Nephron (organoid): Measurements from ENCODE around the gene ZNF135.

Source experiments
- H3K27ac Mint-ChIP-seq, 3 experiments: 2 replicates each; pipeline ENCODE4 v1.8.0; 2020; ENCODE audit warnings: mixed read lengths in 3 of 3, mild to moderate bottlenecking in 2 of 3, moderate library complexity in 1 of 3
- H3K27me3 Mint-ChIP-seq: 2 replicates; pipeline ENCODE4 v1.8.0; 2021; ENCODE audit warnings: low read depth, mild to moderate bottlenecking, moderate library complexity, mixed read lengths
- H3K36me3 Mint-ChIP-seq: 2 replicates; pipeline ENCODE4 v1.8.0; 2020; ENCODE audit warnings: low read depth, mixed read lengths
- H3K4me1 Mint-ChIP-seq: 2 replicates; pipeline ENCODE4 v1.8.0; 2020; ENCODE audit warnings: mixed read lengths
- H3K4me3 Mint-ChIP-seq, 3 experiments: 2 replicates each; pipeline ENCODE4 v1.8.0; 2020; ENCODE audit warnings: mild to moderate bottlenecking in 3 of 3, mixed read lengths in 3 of 3, moderate library complexity in 2 of 3
- H3K9me3 Mint-ChIP-seq: 2 replicates; pipeline ENCODE4 v1.8.0; 2020; ENCODE audit warnings: mixed read lengths
- TF ChIP-seq, protein P1 (sequence below), 3 experiments: fragments of 200-600 bp; sonication (generic); IDR thresholded peaks; one replicate each; pipeline ENCODE4 v1.5.0; 2021; ENCODE audit warnings: antibody characterized with exemption in 3 of 3; ENCODE audit not compliant: unreplicated experiment in 3 of 3

The ZNF135 gene

DNA sequence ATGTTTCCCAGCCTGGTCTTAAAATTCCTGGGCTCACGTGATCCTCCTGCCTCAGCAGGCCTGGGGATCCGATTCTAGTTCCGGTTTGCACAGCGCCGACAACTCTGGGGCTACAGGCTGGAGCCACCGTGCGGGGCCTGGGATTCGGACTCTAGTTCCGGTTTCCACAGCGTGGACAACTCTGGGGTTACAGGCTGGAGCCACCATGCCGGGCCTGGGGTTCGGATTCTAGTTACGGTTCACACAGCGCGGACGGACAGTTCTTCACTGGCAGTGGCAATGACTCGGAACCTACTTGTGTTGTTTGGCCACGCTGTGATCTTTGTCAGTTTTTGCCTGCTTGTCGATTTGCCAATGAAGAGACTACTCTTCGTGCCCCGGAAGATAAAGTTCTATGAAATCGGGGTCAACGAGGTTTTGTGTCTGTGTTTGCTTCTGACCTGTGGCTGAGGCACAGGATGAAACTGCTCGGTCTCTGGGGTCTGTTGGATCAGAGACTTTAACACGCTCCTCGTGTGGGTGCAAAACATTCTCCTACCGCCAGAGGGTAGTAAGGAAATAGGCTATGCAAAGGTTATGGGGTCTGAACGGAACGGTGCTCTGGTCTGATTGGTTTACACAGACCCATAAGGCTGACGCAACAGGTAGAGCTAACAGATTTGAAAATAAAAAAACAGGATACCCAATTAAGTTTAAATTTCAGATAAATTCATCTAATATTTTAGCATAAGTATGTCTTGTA lies 37.4 kb upstream of the ZNF135 start:
- Mint-ChIP-seq H3K27ac (no peak overlapping the region), H3K27me3 (peaks cover 6% of the 10 kb centered on the region), H3K4me3 (no peak overlapping the region), H3K9me3 (peaks cover 48% of the 10 kb centered on the region), H3K4me1 (no peaks in the 10 kb centered on the region), H3K36me3 (no peaks in the 10 kb centered on the region)
- TF ChIP-seq, protein P1, sequence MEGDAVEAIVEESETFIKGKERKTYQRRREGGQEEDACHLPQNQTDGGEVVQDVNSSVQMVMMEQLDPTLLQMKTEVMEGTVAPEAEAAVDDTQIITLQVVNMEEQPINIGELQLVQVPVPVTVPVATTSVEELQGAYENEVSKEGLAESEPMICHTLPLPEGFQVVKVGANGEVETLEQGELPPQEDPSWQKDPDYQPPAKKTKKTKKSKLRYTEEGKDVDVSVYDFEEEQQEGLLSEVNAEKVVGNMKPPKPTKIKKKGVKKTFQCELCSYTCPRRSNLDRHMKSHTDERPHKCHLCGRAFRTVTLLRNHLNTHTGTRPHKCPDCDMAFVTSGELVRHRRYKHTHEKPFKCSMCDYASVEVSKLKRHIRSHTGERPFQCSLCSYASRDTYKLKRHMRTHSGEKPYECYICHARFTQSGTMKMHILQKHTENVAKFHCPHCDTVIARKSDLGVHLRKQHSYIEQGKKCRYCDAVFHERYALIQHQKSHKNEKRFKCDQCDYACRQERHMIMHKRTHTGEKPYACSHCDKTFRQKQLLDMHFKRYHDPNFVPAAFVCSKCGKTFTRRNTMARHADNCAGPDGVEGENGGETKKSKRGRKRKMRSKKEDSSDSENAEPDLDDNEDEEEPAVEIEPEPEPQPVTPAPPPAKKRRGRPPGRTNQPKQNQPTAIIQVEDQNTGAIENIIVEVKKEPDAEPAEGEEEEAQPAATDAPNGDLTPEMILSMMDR (IDR thresholded peaks at IDR 0.05; ENCODE audit: unreplicated experiment in 3 of 3): no peak

DNA sequence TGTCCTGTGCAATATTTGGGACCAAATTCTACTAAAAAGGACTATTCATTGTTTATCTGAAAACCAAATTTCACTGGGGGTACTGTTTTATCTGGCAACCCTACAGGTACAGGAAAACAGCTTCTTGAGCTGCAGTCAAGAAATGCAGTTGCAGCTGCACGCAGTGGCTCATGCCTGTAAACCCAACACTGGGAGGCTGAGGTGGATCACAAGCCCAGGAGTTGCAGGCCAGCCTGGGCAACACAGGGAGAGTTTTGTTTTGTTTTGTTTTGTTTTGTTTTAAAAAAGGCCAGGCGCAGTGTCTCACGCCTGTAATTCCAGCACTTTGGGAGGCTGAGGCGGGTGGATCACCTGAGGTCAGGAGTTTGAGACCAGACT lies 36.8 kb upstream of the ZNF135 start:
- Mint-ChIP-seq H3K36me3 (no peaks in the 10 kb centered on the region), H3K27me3 (peaks cover 6% of the 10 kb centered on the region), H3K4me1 (no peaks in the 10 kb centered on the region), H3K27ac (no peak overlapping the region), H3K4me3 (no peak overlapping the region), H3K9me3 (peaks cover 48% of the 10 kb centered on the region)
- TF ChIP-seq, protein P1 (IDR thresholded peaks at IDR 0.05; ENCODE audit: unreplicated experiment in 3 of 3): no peak

DNA sequence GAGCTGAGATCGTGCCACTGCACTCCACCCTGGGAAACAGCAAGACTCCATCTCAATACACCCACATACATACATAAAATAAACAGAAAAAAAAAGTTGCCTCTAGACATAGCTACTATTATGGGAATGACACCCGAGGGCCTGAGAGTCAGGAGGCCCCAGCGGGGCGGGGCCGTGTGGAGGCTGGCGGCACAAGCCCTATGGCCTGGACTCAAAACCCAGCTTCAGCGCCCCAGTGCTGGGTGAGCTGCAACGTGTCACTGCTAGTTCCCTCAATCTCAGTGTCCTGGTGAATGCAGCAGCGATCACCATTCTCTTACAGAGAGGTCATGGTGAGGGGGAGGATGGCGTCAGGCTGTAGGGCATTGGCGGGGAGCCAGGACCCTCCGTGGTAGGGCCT lies 34.4 kb upstream of the ZNF135 start:
- Mint-ChIP-seq H3K9me3 (peaks cover 54% of the 10 kb centered on the region), H3K4me3 (no peak overlapping the region), H3K4me1 (no peaks in the 10 kb centered on the region), H3K27ac (no peak overlapping the region), H3K27me3 (peaks cover 6% of the 10 kb centered on the region), H3K36me3 (peaks cover 3% of the 10 kb centered on the region)
- TF ChIP-seq, protein P1 (IDR thresholded peaks at IDR 0.05; ENCODE audit: unreplicated experiment in 3 of 3): no peak

DNA sequence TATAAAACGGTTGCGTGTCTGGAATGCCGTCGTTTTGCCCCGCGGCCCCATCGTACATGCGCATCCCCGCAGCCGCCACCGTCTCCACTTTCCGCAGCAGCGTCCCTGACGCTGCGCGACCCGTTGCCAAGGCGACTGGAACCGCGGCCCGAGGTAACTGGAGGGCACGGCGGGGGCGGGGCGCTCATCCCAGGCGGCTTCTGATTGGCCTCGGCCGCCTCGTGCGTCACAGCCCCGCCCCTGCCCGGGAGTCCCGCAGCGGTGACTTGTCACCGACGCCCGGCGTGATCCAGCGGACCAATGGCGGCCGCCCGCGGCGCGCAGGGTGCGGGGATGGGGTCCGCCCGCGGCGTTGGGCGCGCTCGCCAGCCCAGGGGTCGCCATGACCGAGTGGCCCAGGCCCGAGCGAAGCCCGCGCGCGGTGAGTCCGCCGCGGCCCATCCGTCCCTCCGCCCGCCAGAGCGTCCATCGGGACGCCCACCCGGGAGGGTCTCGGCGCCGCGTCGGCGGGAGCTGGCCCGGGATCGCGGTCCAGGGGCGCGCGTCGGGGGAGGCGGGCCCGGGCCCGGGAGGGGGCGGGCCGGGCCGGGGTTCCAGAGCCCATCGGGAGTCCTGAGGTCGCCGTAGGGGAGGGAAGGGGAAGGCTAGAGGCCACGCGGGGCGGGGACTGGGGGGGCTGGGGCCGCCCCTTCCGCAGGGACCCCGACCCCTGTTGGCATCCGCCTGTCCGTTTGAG lies 25.2 kb upstream of the ZNF135 start, which contains the start of gene ZSCAN1:
ZSCAN1 (plus strand) TSS at position 285 of the 736 bp plus-strand sequence. CDS start 3,812 bp downstream, outside the sequence.
- Mint-ChIP-seq H3K27me3 (peaks cover 5% of the 10 kb centered on the region), H3K4me1 (no peaks in the 10 kb centered on the region), H3K9me3 (peaks cover 30% of the 10 kb centered on the region), H3K4me3 (peak within 1 kb of the TSS; percentile 82 to 88 (median 88)), H3K27ac (peak within 1 kb of the TSS; percentile 37 to 83 (median 69)), H3K36me3 (peaks cover 16% of the 10 kb centered on the region)
- TF ChIP-seq, protein P1 (IDR thresholded peaks at IDR 0.05; ENCODE audit: unreplicated experiment in 3 of 3): no peak

DNA sequence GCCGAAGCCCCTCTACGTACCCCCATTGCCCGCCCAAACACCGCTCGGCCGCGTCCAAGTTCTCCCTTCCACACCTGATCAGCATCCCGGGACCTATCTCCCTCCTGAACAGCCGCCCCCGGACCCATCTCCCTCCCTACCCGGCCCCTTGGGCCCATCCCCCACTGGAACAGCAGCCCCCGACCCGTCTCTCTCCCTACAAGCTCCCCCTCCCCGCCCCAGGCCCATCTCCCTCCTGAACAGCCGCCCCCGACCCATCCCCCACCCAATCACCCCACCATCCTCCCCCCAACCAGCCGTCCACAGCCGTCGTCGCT lies 24.6 kb upstream of the ZNF135 start:
- peak overlapping the region; percentile 37 to 83 (median 69) for H3K27ac Mint-ChIP-seq
- TF ChIP-seq, protein P1 (IDR thresholded peaks at IDR 0.05; ENCODE audit: unreplicated experiment in 3 of 3): no peak
- no peaks in the 10 kb centered on the region for H3K4me1 Mint-ChIP-seq
- peaks cover 16% of the 10 kb centered on the region for H3K36me3 Mint-ChIP-seq
- peaks cover 30% of the 10 kb centered on the region for H3K9me3 Mint-ChIP-seq
- peaks cover 5% of the 10 kb centered on the region for H3K27me3 Mint-ChIP-seq
- peak overlapping the region; percentile 82 to 88 (median 88) for H3K4me3 Mint-ChIP-seq
